ENCODE measurements around the gene EML4.

- TF ChIP-seq CTCF (conservative IDR thresholded peaks at IDR 0.05; ENCODE audit: low read length) (no peak), EZH2phosphoT487 (IDR thresholded peaks at IDR 0.05; ENCODE audit: borderline replicate concordance, low read depth, low read length) (no peak)
These were observed 574 bp upstream of the EML4 start for GRCh38 chr2:42168459-42169099.
